Activated CD4-positive, alpha-beta T cell treated with anti-CD3 and anti-CD28 coated beads, Interleukin-2, Interleukin-6, amounts not matched to agents 100 ng/mL and 50 ng/mL, durations not matched to agents 16 hours and 8 hours (primary cell): Measurements from ENCODE around the gene MYO9A.

Experiments
- DNase-seq: peaks from one replicate; pipeline ENCODE4 v3.0.0-alpha.2; 2020

Gene MYO9A, protein sequence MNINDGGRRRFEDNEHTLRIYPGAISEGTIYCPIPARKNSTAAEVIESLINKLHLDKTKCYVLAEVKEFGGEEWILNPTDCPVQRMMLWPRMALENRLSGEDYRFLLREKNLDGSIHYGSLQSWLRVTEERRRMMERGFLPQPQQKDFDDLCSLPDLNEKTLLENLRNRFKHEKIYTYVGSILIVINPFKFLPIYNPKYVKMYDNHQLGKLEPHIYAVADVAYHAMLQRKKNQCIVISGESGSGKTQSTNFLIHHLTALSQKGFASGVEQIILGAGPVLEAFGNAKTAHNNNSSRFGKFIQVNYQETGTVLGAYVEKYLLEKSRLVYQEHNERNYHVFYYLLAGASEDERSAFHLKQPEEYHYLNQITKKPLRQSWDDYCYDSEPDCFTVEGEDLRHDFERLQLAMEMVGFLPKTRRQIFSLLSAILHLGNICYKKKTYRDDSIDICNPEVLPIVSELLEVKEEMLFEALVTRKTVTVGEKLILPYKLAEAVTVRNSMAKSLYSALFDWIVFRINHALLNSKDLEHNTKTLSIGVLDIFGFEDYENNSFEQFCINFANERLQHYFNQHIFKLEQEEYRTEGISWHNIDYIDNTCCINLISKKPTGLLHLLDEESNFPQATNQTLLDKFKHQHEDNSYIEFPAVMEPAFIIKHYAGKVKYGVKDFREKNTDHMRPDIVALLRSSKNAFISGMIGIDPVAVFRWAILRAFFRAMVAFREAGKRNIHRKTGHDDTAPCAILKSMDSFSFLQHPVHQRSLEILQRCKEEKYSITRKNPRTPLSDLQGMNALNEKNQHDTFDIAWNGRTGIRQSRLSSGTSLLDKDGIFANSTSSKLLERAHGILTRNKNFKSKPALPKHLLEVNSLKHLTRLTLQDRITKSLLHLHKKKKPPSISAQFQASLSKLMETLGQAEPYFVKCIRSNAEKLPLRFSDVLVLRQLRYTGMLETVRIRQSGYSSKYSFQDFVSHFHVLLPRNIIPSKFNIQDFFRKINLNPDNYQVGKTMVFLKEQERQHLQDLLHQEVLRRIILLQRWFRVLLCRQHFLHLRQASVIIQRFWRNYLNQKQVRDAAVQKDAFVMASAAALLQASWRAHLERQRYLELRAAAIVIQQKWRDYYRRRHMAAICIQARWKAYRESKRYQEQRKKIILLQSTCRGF (N-terminal part only)

DNA sequence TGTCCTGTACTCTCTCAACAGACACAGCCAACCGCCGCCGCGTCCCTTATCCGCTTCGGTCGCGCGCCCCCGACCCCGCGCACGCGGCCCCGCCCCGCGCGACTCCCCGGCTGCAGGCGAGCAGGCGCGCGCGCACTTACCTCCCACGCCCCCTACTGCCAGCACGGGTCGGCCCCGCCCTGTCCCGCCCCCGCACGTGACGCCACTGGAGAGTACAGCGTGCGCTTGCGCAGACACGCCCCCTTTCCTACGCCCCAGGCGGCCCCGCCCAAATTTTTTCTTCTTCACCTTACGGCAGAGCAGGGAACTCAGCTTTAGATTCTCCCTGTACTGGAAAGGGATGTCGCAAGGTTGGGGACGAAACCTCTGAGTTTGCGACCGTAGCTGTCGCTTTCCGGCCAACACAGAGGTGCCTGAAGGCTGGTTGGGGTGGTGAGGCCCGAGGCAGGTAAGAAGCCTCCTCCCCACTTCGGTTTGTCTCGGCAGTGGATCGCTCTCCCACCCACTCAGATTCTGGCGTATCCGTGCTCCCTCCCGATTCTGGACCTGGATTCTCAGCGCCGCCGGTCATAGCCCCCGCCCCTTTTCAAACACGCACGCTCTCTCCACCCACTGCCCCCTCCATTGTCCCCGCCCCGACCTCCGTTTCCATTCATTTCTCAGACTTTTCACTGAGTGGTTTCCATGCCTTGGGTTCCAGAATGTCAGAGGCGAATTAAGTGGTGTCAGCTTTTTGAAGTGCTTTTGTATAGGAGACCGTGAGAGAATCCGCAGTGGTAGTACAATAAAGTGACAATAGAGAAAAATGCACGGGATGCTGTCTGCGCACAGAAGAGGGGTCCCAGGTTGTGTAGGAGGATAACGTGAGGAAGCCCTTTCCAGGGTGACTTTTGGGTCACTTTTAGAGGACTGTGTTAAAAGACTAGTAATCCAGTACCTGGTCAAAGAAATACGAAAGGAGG, at the start of gene MYO9A, which contains the start of gene SENP8:
TSS of gene MYO9A (minus strand) at position 134 of the 962 bp plus-strand sequence. CDS start 71,587 bp downstream, outside the sequence.
TSS of gene SENP8 (plus strand) at position 387 of the 962 bp plus-strand sequence. CDS start 21,221 bp downstream, outside the sequence.
- DNase-seq, result peak; percentile 99

DNA sequence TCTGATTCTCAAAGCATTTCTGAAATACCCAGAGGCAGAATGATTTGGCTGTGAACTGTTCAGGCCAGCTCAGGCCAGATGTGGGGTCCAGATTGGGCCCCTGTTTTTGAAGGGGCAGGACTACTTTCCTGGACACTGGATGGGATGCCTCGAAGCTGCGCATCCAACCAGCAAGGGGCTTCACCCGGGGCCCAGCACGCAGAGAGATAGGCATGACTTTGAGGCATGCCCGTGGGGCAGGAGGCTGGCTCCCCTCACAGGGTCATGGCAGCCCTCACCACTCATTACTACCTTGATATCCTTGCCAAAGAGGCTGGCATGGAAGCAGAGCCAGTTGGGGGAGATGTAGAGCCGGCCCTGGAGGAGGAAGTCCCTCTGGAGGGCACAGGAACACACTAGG, 49.5 kb upstream of the MYO9A start:
- no peak for DNase-seq

DNA sequence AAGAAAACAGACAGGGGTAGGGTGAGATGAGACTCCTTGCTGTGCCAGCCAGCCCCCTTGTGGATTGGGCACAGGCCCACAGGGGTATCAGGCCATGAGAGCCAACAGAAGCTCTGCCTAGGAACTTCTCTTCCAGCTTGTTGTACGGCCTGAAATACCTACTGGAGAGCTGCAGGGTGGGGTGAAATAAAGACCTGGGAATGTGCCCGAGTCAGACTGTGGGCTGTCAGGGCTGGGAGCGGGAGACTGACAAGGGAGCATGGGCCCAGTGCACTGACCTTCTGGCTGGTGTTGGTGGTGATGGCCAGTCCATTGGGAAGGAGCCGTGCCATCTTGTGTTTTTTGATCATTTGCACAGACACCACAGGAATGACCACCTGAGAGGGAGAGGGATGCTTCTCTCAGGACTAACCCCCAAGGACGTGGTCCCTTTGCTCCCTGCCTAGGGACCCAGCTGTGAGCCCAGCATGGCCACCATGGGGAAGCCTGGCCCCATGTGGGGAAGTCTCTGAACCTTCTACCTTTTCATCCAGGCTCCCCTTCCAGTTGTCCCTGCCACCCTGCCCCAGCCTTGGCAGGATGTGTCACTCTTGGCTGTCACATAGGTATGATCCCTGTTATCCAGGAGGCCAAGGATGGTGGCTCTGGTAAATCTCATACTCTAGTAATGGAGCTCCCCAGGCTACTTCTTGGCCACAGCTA, 48.9 kb upstream of the MYO9A start:
- DNase-seq, result no peak

DNA sequence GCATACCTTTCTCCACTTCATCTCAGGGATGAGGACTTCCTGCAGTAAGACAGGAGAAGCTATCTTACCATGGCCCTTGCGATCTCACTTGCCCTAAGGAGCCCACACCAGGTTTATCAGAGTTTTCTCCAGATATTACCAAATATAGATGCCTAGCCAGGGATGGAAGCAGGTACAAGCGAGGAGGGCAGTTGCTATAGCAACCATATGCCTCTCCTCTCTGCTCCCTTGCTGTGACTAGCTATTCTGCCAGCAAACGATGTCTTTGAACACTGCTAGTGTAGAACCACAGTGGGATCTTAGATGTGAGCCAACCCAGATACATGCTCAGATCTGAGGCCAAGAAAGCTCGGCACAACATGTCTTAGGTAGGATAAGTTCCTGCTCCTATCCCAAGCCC, 45.8 kb upstream of the MYO9A start:
- DNase-seq, result no peak

DNA sequence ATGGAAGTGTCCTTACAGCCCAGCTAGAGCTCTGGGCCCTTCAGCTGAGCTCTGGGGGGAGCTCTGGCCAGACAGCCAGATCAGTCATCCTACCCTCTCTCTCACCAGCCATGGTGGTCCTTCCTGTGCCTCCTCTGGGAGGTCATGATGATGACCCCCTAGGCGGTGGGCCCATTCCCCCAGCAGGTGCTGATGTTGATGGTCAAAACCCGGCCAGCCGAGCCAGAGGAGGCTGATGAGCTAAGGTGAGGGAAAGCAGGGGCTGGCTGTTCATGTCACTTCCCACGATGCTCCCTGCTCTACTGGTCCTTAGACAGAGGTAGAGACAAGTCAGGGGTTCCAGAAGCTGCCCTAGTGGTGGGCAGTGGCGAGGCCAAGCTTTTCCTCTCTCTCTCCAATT, 44.6 kb upstream of the MYO9A start:
- no peak for DNase-seq

DNA sequence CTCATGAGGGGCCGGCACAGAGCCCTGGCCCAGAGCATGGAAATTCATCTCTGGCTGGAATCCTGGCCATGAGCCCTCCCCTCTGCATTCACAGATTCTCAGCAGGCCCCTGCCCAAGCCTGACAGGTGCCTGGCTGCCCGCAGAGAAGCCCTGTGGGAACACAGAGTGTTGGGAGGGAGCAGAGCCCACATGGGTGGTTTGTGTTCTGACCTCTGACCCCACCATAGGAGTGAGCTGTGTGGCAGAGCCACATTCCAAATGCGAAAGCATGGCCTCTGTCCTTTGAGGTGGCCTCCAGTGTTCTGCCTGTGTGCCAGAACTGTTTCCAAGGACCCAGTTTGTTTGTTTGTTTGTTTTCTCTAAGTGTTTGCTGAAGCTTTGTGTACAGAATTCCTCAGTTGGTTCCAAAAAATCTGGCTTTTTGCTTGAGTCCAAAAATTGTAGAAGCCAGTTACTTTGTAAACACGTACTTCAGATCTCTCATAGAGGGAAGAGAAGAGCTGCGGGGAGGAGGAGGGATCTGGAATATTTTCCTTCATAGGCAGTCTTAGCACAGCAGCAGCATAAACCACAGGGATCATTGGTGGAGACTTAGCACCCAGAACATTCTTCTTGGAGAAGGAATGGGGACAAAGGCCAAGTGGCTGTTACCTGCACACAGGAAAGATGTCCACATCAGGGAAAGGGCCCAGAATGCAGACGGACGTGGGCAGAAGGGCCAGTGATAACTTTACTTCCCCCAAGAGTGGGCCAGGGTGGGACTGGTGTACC, 43.6 kb upstream of the MYO9A start:
- no peak for DNase-seq

DNA sequence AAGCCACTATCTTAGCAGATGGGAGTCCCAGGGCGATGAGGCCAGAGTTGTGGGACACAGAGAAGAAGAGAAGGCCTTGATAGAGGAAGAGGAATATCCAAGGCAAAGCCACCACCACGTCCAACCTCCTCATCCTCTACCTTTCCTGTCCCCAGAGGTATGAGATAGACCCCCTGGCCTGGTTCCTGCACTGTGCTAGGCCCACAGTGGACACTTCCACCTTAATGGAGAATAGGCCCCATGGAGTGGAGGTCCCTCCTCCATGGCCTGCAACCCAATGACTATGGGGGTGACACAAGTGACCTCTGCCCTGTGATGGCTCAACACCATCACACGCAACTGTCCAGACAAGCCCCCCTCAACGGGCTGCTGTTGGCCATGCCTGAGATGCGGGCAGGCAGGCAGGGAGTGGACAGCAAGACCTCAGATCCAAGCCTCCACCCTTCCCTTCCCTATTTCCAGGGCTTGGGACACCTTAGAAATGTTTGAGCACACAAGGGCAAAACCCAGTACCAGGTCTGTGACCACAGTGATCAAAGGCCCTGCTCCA, 42.8 kb upstream of the MYO9A start:
- DNase-seq, result no peak

DNA sequence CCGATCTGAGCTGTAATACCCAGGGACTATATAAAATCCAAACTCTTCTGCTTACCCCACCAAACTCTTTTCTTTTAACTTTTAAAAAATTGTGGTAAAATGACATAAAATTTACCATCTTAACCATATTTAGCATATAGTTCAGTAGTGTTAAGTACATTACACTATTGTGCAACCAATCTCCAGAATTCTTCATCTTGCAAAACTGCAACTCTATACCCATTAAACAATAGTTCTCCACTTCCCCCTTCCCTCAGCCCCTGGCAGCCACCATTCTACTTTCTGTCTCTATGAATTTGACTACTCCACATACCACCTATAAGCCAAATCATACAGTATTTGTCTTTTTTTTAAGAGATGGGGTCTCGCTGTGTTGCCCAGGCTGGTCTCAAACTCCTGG, 39.0 kb upstream of the MYO9A start:
- no peak for DNase-seq

DNA sequence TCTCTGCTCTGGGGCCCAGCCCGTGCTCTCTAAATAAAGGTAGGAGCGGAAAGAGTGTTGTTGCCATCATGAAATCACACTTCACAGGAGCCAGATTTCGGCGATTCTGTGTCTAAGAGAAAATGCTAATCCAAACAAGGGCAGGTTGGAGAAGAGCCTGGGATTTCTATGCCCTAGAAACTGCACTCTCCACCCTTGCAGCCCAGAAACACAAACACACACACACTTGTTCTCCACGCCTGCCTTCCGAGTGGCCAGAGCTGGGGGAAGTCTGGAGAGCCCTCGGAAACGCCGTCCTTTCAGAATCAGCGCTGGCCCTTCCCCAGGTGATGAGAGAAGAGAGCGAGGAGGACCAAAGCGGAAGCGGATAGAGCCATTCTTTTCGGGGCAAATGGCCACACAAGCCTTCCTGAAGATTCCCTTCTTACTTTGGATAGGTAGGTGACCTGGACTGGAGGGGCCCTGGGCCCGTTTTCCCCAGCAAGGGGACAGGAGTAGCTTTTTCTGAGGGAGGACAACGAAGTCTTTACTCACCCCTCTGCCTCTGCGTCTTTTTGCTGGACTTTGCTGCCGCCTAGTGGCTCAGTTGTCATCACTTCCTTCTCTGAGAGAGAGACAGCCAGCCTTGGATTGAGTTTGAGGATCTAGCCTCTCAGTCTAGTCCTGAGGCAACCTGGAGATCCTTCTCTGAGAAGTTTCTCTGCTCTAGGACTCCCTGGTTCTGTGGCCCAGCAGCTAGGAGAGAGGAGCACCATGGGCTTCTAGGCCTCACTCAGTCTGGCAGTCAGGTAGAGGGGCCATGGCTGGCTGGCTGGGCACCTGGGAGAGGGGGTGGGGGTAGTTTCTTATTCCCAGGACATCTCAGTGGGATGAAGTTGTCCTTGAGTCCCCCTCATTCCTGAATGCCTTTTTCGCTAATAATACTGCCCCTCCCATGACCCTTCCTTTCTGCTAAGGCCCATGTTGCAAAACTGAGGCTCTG, 38.0 kb upstream of the MYO9A start:
- DNase-seq, result peak; percentile 86

DNA sequence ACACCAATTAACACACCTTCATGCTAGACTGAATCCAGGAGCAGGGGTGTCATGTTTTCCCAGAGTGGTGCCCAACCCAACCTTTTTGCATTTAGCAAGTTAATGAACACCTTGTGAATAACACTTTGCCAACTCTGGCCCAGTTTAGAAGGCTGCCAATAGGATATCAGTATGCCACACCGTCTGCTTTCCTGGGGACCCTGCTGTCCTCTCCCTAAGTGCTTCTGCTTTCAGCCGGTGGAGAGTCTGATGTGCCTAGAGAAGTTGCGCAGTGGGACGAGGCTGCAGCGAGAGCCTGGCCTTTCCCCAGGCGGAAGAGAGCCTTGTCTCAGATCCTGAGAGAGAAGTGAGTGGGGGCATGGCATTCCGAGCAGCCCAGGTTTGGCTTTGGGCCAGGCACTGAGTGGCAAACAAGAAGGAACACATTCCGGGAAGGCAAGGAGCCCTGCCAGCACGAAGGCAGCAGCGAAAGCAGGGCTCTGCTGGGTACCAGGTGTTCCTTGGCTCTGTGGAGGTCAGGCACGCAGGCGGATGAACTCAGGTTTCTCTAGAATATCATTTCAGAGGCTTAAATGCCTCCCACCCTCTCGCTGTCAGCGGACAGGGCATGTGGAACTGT, 37.2 kb upstream of the MYO9A start:
- DNase-seq, result no peak

DNA sequence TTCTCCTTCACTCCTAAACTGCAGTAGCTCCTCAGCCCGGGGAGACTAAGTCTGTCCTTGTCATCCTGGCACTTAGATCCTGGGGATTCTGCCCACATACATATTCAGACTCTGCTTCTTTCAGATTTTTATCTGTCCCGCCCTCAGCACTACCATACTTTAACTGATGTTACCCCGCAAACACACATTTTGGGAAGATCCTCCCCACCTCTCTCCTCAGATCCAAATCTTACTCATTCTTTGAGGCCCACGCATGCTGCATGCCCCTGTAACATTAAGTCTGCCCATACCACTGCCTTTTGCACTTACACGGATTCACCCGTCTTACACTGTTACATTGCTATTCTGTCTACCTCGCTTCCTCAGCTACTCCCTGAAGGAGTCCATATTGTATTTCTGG, 36.4 kb upstream of the MYO9A start:
- no peak for DNase-seq

DNA sequence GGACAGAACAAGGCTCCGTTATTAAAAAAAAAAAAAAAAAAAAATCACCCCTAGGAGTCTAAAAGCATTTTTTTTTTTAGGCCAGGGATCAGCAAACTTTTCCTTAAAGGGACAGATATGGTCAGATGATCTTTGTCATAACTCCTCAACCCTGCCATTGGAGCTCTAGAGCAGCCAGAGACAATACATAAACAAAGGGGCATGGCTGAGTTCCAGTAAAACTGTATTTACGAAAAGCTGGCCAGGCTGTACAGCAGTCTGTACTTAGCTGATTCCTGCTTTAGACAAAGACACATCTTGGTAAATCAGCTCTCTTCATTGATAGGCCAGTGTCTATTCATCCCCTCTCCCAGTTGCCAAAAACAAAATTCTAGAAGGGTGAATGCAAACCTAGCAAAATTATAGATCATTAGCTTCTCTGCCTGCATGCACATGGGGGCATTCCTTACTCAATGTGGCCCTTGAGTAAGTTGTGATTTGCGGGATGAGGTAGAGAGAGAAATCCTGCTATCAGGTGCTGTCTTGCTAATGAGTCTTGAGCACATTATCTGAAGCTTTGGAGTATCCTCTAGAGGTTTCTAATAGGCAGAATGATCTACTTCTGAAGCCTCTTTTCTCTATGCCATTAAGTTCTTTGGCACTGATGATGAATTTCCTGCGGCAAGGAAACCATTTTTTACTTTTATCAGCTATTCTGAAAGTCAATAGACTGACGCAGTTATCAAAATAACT, 35.5 kb upstream of the MYO9A start:
- no peak for DNase-seq

DNA sequence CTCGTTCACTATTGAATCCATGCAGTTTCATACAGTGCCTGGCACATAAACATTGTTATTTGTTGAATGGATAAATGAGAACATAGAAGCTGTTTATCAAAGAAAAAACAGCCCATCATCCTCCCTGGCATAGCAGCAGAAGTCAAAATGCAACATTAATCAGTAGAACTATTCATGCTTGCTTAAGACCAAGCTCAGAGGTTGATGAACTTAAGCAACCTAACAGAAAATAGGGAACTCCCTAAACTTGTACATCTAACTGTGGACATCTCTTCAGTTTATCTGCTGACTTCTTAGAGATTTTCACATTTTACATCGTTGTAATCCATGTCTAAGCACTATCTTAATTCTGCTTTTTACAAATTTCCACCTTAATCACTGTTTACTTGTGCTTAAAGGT, 29.5 kb upstream of the MYO9A start:
- DNase-seq, result no peak

DNA sequence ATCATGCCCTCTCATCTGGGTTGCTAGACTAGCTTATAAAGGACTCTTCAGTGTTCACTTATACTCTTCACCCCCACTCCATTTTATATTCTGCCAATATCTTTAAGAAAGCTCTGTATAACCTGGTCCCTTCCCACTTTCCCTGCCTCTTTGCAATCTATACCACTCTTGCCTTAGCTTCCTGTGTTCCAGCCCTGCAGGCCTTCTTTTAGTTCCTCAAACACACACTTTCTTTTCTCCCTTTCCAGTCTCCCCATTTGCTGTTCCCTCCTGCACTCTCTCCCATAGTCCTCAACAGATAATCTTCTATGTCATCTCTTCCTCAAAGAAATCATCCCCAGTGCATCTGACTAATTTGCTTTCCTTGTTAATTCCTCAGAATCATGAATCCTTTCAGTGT, 29.0 kb upstream of the MYO9A start:
- no peak for DNase-seq

DNA sequence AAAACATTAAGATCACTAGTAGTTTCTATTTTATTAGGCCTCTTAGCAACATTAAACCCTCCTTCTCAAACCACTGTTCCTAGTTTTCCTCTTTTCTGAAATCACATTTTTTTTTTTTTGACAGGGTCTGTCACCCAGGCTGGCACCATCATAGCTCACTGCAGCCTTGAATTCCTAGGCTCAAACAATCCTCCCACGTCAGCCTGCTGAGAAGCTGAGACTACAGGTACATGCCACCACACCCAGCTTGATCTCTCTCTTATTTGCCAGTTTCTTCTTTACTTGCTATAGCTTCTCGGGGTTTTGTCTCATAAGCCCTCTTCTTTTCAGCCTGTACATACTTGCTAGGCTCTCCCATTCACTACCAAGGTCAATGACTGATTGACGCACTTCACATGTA, 28.3 kb upstream of the MYO9A start:
- DNase-seq, result no peak

DNA sequence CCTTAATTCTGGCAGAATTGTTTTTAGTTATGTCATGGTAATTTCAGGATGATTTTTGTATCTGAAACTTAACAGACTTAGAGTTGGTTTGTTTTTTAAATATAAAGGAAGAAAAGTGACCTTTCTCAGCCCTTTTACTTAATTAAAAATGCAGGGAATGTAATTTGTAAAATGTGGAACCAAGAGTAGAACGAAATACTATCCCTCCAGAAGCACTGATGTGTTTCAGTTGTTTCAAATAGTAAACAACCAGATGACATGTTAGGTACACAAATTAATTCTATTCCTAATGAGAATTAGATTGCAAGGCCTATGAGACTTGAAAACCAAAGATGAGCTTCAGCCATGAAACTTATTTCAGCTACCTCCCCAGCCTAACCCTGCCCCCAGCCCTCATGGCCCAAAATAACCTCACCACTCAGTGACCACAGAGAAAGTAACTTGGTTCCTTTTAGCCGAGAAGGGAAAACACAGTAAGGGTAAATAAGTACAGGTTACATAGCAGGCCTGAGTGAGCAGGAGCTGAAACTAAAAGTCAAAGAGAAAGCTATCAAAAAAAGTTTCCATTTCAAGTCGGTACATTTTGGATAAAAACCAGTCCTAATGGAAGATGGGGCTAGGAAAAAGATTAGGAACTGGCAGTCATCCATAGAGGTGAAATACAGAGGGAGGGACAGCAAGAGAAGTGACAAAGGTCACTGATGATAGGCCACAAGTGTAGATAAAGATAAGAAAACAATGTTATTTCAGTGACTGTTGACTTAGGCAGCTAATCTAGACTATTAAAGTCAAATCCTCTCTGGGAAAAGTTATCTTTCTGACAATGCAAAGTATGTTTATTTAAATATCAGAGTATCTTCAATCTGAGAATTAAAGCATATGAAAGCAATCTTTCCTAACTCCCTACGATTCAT, 23.5 kb upstream of the MYO9A start:
- DNase-seq, result no peak

DNA sequence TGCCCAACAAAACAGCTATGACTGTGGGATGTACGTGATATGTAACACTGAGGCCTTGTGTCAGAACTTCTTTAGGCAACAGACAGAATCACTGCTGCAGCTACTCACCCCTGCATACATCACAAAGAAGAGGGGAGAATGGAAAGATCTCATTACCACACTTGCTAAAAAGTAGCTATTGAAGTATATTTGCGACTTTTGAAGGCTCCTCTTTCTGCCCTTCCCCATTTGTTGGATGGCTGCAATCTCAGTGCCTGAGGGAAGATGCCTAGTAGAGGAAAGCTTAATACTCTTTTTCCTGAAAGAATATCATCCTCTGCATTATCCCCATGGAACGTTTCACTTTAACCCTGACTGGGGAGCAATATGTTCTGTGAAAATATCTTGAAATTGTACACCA, 22.1 kb upstream of the MYO9A start:
- DNase-seq, result no peak
